ENCODE data around the gene PLAAT3.

DNA sequence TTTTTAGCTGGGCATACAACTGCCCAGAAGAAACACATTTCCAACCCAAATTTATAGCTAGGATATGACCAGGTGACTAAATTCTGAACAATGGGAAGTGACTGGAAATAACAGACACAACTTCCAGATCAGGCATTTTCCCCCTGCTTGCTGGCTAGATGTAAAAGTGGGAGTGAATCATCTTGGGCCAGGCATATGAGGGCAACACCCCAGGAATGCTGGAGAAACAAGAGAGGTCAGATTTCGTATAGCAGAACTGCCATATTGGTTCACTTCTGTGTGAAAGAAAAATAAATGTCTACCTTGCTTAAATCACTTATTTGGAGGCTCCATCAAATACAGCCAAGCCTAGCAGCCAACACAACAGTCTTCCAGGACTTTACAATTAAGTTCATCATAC is 49.6 kb upstream of the PLAAT3 start:
- TF ChIP-seq HNF4A (conservative IDR thresholded peaks at IDR 0.05) (no peak), RXRA (IDR thresholded peaks at IDR 0.05) (no peak), SP1 (IDR thresholded peaks at IDR 0.05) (no peak), YY1 (IDR thresholded peaks at IDR 0.05) (no peak), FOXA1 (IDR thresholded peaks at IDR 0.05) (no peak), GABPA (IDR thresholded peaks at IDR 0.05 in 1 of 2, conservative IDR thresholded peaks at IDR 0.05 in 1 of 2) (no peak), TAF1 (conservative IDR thresholded peaks at IDR 0.05) (no peak), EGR1 (IDR thresholded peaks at IDR 0.05; ENCODE audit: low read depth in 2 of 2) (no peak)
- TF ChIP-seq, protein P1, sequence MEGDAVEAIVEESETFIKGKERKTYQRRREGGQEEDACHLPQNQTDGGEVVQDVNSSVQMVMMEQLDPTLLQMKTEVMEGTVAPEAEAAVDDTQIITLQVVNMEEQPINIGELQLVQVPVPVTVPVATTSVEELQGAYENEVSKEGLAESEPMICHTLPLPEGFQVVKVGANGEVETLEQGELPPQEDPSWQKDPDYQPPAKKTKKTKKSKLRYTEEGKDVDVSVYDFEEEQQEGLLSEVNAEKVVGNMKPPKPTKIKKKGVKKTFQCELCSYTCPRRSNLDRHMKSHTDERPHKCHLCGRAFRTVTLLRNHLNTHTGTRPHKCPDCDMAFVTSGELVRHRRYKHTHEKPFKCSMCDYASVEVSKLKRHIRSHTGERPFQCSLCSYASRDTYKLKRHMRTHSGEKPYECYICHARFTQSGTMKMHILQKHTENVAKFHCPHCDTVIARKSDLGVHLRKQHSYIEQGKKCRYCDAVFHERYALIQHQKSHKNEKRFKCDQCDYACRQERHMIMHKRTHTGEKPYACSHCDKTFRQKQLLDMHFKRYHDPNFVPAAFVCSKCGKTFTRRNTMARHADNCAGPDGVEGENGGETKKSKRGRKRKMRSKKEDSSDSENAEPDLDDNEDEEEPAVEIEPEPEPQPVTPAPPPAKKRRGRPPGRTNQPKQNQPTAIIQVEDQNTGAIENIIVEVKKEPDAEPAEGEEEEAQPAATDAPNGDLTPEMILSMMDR (IDR thresholded peaks at IDR 0.05; ENCODE audit: low read depth, low read length, missing input control) = no peak
- TF ChIP-seq, protein P2, sequence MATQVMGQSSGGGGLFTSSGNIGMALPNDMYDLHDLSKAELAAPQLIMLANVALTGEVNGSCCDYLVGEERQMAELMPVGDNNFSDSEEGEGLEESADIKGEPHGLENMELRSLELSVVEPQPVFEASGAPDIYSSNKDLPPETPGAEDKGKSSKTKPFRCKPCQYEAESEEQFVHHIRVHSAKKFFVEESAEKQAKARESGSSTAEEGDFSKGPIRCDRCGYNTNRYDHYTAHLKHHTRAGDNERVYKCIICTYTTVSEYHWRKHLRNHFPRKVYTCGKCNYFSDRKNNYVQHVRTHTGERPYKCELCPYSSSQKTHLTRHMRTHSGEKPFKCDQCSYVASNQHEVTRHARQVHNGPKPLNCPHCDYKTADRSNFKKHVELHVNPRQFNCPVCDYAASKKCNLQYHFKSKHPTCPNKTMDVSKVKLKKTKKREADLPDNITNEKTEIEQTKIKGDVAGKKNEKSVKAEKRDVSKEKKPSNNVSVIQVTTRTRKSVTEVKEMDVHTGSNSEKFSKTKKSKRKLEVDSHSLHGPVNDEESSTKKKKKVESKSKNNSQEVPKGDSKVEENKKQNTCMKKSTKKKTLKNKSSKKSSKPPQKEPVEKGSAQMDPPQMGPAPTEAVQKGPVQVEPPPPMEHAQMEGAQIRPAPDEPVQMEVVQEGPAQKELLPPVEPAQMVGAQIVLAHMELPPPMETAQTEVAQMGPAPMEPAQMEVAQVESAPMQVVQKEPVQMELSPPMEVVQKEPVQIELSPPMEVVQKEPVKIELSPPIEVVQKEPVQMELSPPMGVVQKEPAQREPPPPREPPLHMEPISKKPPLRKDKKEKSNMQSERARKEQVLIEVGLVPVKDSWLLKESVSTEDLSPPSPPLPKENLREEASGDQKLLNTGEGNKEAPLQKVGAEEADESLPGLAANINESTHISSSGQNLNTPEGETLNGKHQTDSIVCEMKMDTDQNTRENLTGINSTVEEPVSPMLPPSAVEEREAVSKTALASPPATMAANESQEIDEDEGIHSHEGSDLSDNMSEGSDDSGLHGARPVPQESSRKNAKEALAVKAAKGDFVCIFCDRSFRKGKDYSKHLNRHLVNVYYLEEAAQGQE (IDR thresholded peaks at IDR 0.05) = no peak
- TF ChIP-seq, protein P3, sequence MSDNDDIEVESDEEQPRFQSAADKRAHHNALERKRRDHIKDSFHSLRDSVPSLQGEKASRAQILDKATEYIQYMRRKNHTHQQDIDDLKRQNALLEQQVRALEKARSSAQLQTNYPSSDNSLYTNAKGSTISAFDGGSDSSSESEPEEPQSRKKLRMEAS (IDR thresholded peaks at IDR 0.05) = no peak

Data from liver (tissue), 3 donors.